ENCODE data around the gene CELSR1. TPM values are rescaled to one million over a fixed set of nuclear protein-coding genes. Genes with fewer than 3 reads are reported as not detected.

Gene CELSR1
- total and polyA plus RNA-seq, 7 experiments from 2014 or later = 0.36 to 4.7 (median 0.97) TPM

DNA sequence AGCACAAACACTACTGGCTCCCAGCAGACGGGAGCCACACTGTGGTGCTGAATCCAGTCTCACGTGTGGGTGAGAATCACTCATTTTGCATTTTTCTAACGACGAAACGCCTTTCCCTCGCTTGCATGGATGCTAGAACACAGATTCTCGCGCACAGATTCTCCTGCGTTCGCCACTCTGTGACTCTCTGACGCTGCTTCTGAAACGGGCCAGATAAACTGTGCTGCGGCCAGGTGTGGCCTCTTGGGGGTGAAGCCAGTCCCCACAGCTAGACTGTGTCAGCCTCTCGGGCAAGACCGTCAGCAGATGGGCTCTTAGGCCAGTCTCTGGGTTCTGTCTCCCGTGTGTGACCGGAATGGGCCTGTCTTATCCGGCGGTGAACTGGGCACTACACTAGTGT, 157.4 kb downstream of the CELSR1 start:
- H3K27ac ChIP-seq (ENCODE audit: low read depth, low read length) = no peak overlapping the region
- H3K27me3 Mint-ChIP-seq = peaks cover 0 to 8% (median 5%) of the 10 kb centered on the region in 5 donors
- ChIA-PET POLR2A (no interaction called here), CTCF (no interaction called here)
- no peaks in the 10 kb centered on the region for H3K27me3 ChIP-seq (ENCODE audit: control insufficient read depth in 2 of 2, insufficient read depth in 2 of 2, low read length in 2 of 2)
- H3K4me1 Mint-ChIP-seq = peaks cover 0 to 9% (median 3%) of the 10 kb centered on the region in 7 donors
- peak overlapping the region in 1 of 9 donors; percentile 78 for H3K27ac Mint-ChIP-seq
- DNase-seq = no peak
- no peaks in the 10 kb centered on the region for H3K36me3 ChIP-seq (ENCODE audit: control insufficient read depth in 2 of 3, insufficient read depth in 3 of 3, low read length in 3 of 3)
- peaks cover 4 to 23% (median 9%) of the 10 kb centered on the region in 11 donors for H3K9me3 Mint-ChIP-seq
- H3K36me3 Mint-ChIP-seq = peaks cover 0 to 5% (median 0%) of the 10 kb centered on the region in 5 donors
- no peak overlapping the region for H3K4me3 ChIP-seq (ENCODE audit: low read length)
- no peak overlapping the region for H3K4me3 Mint-ChIP-seq
- intact Hi-C loops (cut with micrococcal nuclease) = no loop called here
- H3K4me1 ChIP-seq (ENCODE audit: control insufficient read depth in 2 of 2, insufficient read depth in 2 of 2, low read length in 2 of 2) = no peaks in the 10 kb centered on the region
- no peak for ATAC-seq
- H3K9me3 ChIP-seq (ENCODE audit: control insufficient read depth in 2 of 3, low read length in 3 of 3) = peaks cover 0 to 13% (median 0%) of the 10 kb centered on the region in 3 experiments

DNA sequence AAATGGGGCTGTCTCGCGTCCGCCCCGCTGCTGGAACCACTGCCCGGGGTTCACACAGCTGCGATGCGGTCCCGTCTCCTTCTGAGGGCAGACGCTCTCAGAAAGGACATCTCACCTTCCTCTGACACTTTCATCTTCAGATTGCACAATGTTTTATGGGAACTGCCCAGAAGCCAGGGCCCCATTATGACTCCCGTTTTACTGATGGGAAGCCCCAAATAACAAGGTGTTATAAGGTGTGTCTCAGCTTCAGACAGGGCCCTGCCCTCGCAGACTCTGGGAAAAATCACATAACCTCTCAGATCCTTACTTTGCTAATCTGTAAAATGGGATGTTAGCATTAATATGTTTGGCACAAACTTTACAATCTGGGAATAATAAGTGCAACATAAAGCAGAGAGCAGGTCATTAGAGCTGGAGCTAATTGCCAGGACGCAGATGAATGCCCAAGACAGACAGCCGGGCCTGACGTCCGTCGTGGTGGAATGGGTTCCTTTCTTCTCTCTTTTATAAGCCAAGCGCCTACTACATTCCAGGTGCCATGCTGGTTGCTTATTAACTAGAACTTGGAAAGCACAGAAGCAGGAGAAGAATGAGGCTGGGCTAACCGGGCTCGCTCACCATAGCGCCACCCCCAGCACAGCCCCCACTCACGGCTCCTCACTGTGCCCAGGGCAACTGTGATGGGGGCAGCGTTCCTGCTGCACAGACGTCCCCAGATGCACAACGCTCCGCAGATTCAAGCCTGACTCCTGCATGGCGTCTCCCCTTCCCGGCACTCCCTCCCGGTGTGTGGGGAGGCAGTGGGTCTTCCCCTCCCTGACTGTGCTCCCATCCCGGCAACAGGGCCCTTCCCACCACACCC, 158.1 kb downstream of the CELSR1 start:
- Histone ChIP-seq H3K36me3 (ENCODE audit: control insufficient read depth in 2 of 3, insufficient read depth in 3 of 3, low read length in 3 of 3) (no peaks in the 10 kb centered on the region), H3K27me3 (ENCODE audit: control insufficient read depth in 2 of 2, insufficient read depth in 2 of 2, low read length in 2 of 2) (no peaks in the 10 kb centered on the region), H3K9me3 (ENCODE audit: control insufficient read depth in 2 of 3, low read length in 3 of 3) (peaks cover 0 to 14% (median 0%) of the 10 kb centered on the region in 3 experiments), H3K27ac (ENCODE audit: low read depth, low read length) (no peak overlapping the region), H3K4me1 (ENCODE audit: control insufficient read depth in 2 of 2, insufficient read depth in 2 of 2, low read length in 2 of 2) (peaks cover 2 to 4% of the 10 kb centered on the region in 2 donors), H3K4me3 (ENCODE audit: low read length) (no peak overlapping the region)
- ATAC-seq = no peak
- peaks cover 0 to 5% (median 0%) of the 10 kb centered on the region in 5 donors for H3K36me3 Mint-ChIP-seq
- no peak overlapping the region for H3K4me3 Mint-ChIP-seq
- peaks cover 4 to 27% (median 10%) of the 10 kb centered on the region in 11 donors for H3K9me3 Mint-ChIP-seq
- no peak overlapping the region for H3K27ac Mint-ChIP-seq
- peaks cover 0 to 14% (median 6%) of the 10 kb centered on the region in 7 donors for H3K4me1 Mint-ChIP-seq
- DNase-seq = no peak
- CTCF ChIA-PET = no interaction called here
- peaks cover 0 to 12% (median 5%) of the 10 kb centered on the region in 5 donors for H3K27me3 Mint-ChIP-seq
- intact Hi-C loops (cut with micrococcal nuclease) = no loop called here
- POLR2A ChIA-PET = no interaction called here

- no peak overlapping the region for H3K27ac Mint-ChIP-seq
- intact Hi-C loops (cut with micrococcal nuclease) = no loop called here
- ATAC-seq (no peak), DNase-seq (no peak)
- H3K4me1 Mint-ChIP-seq = peaks cover 0 to 21% (median 14%) of the 10 kb centered on the region in 7 donors
- peaks cover 0 to 19% (median 5%) of the 10 kb centered on the region in 5 donors for H3K27me3 Mint-ChIP-seq
- Histone ChIP-seq H3K27ac (ENCODE audit: low read depth, low read length) (no peak overlapping the region), H3K36me3 (ENCODE audit: control insufficient read depth in 2 of 3, insufficient read depth in 3 of 3, low read length in 3 of 3) (no peaks in the 10 kb centered on the region), H3K9me3 (ENCODE audit: control insufficient read depth in 2 of 3, low read length in 3 of 3) (peaks cover 0 to 14% (median 0%) of the 10 kb centered on the region in 3 experiments), H3K27me3 (ENCODE audit: control insufficient read depth in 2 of 2, insufficient read depth in 2 of 2, low read length in 2 of 2) (no peaks in the 10 kb centered on the region), H3K4me3 (ENCODE audit: low read length) (no peak overlapping the region), H3K4me1 (ENCODE audit: control insufficient read depth in 2 of 2, insufficient read depth in 2 of 2, low read length in 2 of 2) (peaks cover 10 to 12% of the 10 kb centered on the region in 2 donors)
- peaks cover 4 to 31% (median 10%) of the 10 kb centered on the region in 11 donors for H3K9me3 Mint-ChIP-seq
- H3K4me3 Mint-ChIP-seq = no peak overlapping the region
- POLR2A ChIA-PET = no interaction called here
- peaks cover 0 to 5% (median 0%) of the 10 kb centered on the region in 5 donors for H3K36me3 Mint-ChIP-seq
- CTCF ChIA-PET = no interaction called here
Measured at GRCh38 chr22:46378426-46379065, 158.9 kb downstream of the CELSR1 start.

DNA sequence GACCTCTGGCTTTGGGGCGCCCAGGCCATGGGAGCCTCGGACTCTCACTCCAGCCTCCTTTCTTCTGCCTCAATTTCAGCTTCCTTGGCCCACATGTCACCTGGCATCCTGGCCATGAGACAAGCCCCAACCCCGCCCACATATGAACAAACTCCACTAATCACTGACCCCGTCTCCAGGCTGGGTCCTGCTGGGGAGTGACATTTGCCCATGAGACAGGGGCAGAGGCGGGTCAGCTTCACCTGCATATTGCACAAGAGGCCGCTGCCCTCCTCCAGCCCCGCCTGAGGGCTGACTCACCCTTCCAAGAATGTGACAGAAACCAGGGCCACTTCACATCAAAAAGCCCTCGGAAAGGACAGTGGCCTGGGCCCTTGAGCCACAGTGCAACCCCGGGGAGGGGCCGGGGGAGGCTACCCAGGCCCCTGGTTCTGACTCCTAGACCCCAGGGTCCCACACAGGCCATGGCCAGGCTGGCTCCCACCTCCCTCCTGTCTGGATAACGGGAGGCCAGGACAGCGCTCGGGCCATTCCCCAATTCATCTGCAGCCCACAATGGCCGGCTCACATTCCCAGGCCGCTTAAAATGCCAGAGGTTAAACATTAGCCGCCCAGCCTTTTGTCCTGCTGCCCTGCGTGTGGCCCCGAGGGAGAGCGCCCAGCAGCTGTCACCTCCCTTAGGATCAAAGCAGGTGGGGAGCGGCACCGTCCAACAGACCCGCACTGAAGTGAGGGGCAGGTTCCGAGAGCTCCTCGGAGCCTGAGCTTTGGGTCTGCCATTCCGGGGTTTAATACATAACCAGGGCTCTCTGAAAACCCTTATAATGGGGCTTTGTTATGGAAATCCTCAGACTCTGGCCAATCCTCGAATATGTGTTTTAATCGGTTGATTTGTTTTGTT, 159.6 kb downstream of the CELSR1 start:
- Histone ChIP-seq H3K4me1 (ENCODE audit: control insufficient read depth in 2 of 2, insufficient read depth in 2 of 2, low read length in 2 of 2) (peaks cover 14 to 17% of the 10 kb centered on the region in 2 donors), H3K27ac (ENCODE audit: low read depth, low read length) (no peak overlapping the region), H3K36me3 (ENCODE audit: control insufficient read depth in 2 of 3, insufficient read depth in 3 of 3, low read length in 3 of 3) (no peaks in the 10 kb centered on the region), H3K27me3 (ENCODE audit: control insufficient read depth in 2 of 2, insufficient read depth in 2 of 2, low read length in 2 of 2) (no peaks in the 10 kb centered on the region), H3K9me3 (ENCODE audit: control insufficient read depth in 2 of 3, low read length in 3 of 3) (peaks cover 0 to 14% (median 0%) of the 10 kb centered on the region in 3 experiments), H3K4me3 (ENCODE audit: low read length) (no peak overlapping the region)
- no peak for ATAC-seq
- Mint-ChIP-seq H3K4me1 (peaks cover 0 to 25% (median 14%) of the 10 kb centered on the region in 7 donors), H3K36me3 (peaks cover 0 to 5% (median 0%) of the 10 kb centered on the region in 5 donors), H3K27ac (no peak overlapping the region), H3K9me3 (peaks cover 4 to 31% (median 10%) of the 10 kb centered on the region in 11 donors), H3K27me3 (peaks cover 0 to 22% (median 5%) of the 10 kb centered on the region in 5 donors), H3K4me3 (no peak overlapping the region)
- POLR2A ChIA-PET = no interaction called here
- intact Hi-C loops (cut with micrococcal nuclease) = no loop called here
- DNase-seq = no peak
- CTCF ChIA-PET = no interaction called here

DNA sequence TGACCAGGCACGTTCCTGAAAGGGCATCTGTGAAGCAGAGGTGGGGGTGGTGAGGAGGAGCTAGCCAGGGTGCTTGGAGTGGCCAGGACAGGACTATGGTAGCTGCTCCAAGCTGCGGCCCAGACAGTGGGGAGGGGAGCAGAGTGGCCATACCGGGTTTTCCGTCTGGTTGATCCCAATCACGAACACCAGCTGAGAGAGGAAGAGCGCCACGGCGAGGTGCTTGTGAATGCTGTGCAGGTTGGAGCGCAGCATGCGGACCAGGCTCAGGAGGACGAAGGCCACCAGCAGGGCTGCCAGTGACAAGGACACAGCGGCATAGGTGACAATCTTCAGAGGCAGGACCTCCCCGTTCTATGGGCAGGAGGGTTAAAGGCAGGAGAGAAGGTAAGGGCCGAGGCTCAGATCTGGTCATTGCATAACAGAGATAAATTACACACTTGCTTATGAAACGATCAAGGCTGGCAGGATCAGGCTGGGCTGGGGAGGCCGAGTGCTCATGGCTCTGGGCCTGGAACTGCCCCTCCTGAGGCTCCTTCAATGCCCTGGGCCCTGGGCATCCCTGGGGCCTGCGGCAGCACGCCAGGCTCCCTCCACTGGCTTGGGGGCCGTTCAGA, 160.4 kb downstream of the CELSR1 start:
- Histone ChIP-seq H3K4me3 (ENCODE audit: low read length) (no peak overlapping the region), H3K27me3 (ENCODE audit: control insufficient read depth in 2 of 2, insufficient read depth in 2 of 2, low read length in 2 of 2) (no peaks in the 10 kb centered on the region), H3K36me3 (ENCODE audit: control insufficient read depth in 2 of 3, insufficient read depth in 3 of 3, low read length in 3 of 3) (no peaks in the 10 kb centered on the region), H3K4me1 (ENCODE audit: control insufficient read depth in 2 of 2, insufficient read depth in 2 of 2, low read length in 2 of 2) (peaks cover 15 to 23% of the 10 kb centered on the region in 2 donors), H3K27ac (ENCODE audit: low read depth, low read length) (no peak overlapping the region), H3K9me3 (ENCODE audit: control insufficient read depth in 2 of 3, low read length in 3 of 3) (peaks cover 0 to 14% (median 0%) of the 10 kb centered on the region in 3 experiments)
- intact Hi-C loops (cut with micrococcal nuclease) = no loop called here
- H3K9me3 Mint-ChIP-seq = peaks cover 4 to 31% (median 10%) of the 10 kb centered on the region in 11 donors
- peaks cover 0 to 26% (median 5%) of the 10 kb centered on the region in 5 donors for H3K27me3 Mint-ChIP-seq
- ATAC-seq (no peak), DNase-seq (no peak)
- peak overlapping the region in 2 of 9 donors; percentile 38 to 46 for H3K27ac Mint-ChIP-seq
- H3K4me3 Mint-ChIP-seq = no peak overlapping the region
- POLR2A ChIA-PET = interaction anchor here (0.7 kb wide), 1 partner anchor 193 kb away, joined by 3 read pairs; no protein-coding TSS in a partner anchor
- peaks cover 0 to 5% (median 0%) of the 10 kb centered on the region in 5 donors for H3K36me3 Mint-ChIP-seq
- CTCF ChIA-PET = no interaction called here
- H3K4me1 Mint-ChIP-seq = peaks cover 0 to 30% (median 15%) of the 10 kb centered on the region in 7 donors

DNA sequence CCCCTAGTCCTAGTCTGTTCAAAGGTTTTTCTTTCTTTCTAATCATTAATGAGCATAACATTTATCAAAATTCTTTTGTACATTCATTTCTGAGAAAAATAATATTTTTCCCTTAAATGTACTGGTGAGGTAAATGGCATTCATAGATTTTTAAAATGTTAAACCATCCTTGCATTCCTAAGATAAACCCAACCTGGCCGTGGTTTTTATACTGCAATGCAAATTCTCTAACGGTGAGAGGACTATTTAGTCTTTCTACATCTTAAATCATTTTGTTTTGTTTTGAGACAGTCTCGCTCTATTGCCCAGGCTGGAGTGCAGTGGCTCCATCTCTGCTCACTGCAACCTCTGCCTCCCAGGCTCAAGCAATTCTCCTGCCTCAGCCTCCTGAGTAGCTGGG, 161.3 kb downstream of the CELSR1 start:
- H3K36me3 Mint-ChIP-seq = peaks cover 0 to 5% (median 0%) of the 10 kb centered on the region in 5 donors
- H3K9me3 Mint-ChIP-seq = peaks cover 4 to 31% (median 10%) of the 10 kb centered on the region in 11 donors
- Histone ChIP-seq H3K36me3 (ENCODE audit: control insufficient read depth in 2 of 3, insufficient read depth in 3 of 3, low read length in 3 of 3) (no peaks in the 10 kb centered on the region), H3K4me1 (ENCODE audit: control insufficient read depth in 2 of 2, insufficient read depth in 2 of 2, low read length in 2 of 2) (peaks cover 16 to 32% of the 10 kb centered on the region in 2 donors), H3K9me3 (ENCODE audit: control insufficient read depth in 2 of 3, low read length in 3 of 3) (peaks cover 0 to 14% (median 0%) of the 10 kb centered on the region in 3 experiments), H3K27ac (ENCODE audit: low read depth, low read length) (no peak overlapping the region), H3K4me3 (ENCODE audit: low read length) (no peak overlapping the region), H3K27me3 (ENCODE audit: control insufficient read depth in 2 of 2, insufficient read depth in 2 of 2, low read length in 2 of 2) (no peaks in the 10 kb centered on the region)
- peak overlapping the region in 1 of 10 donors; percentile 0 for H3K4me3 Mint-ChIP-seq
- peaks cover 0 to 39% (median 22%) of the 10 kb centered on the region in 7 donors for H3K4me1 Mint-ChIP-seq
- ChIA-PET CTCF (no interaction called here), POLR2A (no interaction called here)
- peak overlapping the region in 1 of 9 donors; percentile 22 for H3K27ac Mint-ChIP-seq
- H3K27me3 Mint-ChIP-seq = peaks cover 0 to 26% (median 6%) of the 10 kb centered on the region in 5 donors
- ATAC-seq (no peak), DNase-seq (no peak)
- intact Hi-C loops (cut with micrococcal nuclease) = no loop called here

Measured in naive thymus-derived CD4-positive, alpha-beta T cell (primary cell).